ENCODE measurements around the gene COL11A2.
"Not testable (repeated sequence)": the region's sequence is repeated elsewhere in the genome, so short reads cannot be mapped to it uniquely, and the experiment has no call there.

Gene COL11A2

GRCh38 chr6:33163540-33163939, 28.7 kb downstream of the COL11A2 start:
- Histone ChIP-seq H3K27ac (no peak overlapping the region), H3K36me3 (ENCODE audit: insufficient read depth, low read length) (no peaks in the 10 kb centered on the region), H3K4me3 (no peak overlapping the region), H3K9me3 (ENCODE audit: low read depth, low read length) (no peaks in the 10 kb centered on the region), H3K9ac (ENCODE audit: insufficient read length) (no peak overlapping the region)
- no peak for TF ChIP-seq EZH2 (IDR thresholded peaks at IDR 0.05)
- TF ChIP-seq FOXP2 (optimal IDR thresholded peaks at IDR 0.05; ENCODE audit: control extremely low read depth, extremely low read length, insufficient read depth): no peak
- no peak for DNase-seq (ENCODE audit: low read depth, low spot score)

- Histone ChIP-seq H3K9ac (ENCODE audit: insufficient read length) (peak overlapping the region; percentile 83), H3K4me3 (peak overlapping the region; percentile 74), H3K36me3 (ENCODE audit: insufficient read depth, low read length) (no peaks in the 10 kb centered on the region), H3K9me3 (ENCODE audit: low read depth, low read length) (no peaks in the 10 kb centered on the region), H3K27ac (no peak overlapping the region)
- TF ChIP-seq FOXP2 (optimal IDR thresholded peaks at IDR 0.05; ENCODE audit: control extremely low read depth, extremely low read length, insufficient read depth) (no peak), EZH2 (IDR thresholded peaks at IDR 0.05) (no peak), POLR2AphosphoS5 (IDR thresholded peaks at IDR 0.05; ENCODE audit: borderline replicate concordance, low read depth, low read length) (peak; percentile 61)
- DNase-seq (ENCODE audit: low read depth, low spot score): no peak
These were observed 30.6 kb downstream of the COL11A2 start for GRCh38 chr6:33161354-33162331.

DNA sequence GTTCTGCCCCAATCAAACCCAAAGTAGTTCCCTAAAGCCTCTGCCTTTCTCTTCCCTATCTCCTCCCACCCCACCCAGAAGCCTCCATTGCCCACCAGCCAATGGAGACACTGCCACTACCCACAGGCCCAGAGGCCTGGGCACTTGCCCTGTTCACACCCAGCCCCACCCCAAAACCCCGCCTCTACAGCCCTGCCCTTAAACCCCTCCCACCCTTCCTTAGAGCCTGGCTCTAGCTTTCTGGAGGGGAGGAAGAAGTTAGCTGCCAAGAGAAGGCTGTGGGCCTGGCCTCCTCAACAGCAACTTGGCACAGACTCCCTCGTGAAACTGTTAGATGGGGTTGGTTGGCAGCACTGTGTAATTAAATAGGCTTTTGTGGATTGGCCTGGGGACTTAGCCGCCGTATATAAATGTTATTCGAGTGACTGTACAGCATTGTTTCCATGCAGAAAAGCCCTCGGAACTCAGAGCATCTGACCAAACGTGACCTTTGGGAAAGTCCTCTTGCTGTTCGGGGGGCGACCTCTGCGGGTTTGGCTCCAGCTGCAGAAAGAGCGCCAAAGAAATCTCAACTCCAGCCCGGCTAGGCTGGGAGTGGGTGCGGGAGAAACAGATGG, 31.4 kb downstream of the COL11A2 start:
- TF ChIP-seq POLR2AphosphoS5 (IDR thresholded peaks at IDR 0.05; ENCODE audit: borderline replicate concordance, low read depth, low read length): no peak
- no peak for TF ChIP-seq FOXP2 (optimal IDR thresholded peaks at IDR 0.05; ENCODE audit: control extremely low read depth, extremely low read length, insufficient read depth)
- no peak for TF ChIP-seq EZH2 (IDR thresholded peaks at IDR 0.05)
- Histone ChIP-seq H3K36me3 (ENCODE audit: insufficient read depth, low read length) (no peaks in the 10 kb centered on the region), H3K9ac (ENCODE audit: insufficient read length) (peak overlapping the region; percentile 15), H3K9me3 (ENCODE audit: low read depth, low read length) (no peaks in the 10 kb centered on the region), H3K27ac (no peak overlapping the region), H3K4me3 (peak overlapping the region; percentile 74)
- DNase-seq (ENCODE audit: low read depth, low spot score): no peak

DNA sequence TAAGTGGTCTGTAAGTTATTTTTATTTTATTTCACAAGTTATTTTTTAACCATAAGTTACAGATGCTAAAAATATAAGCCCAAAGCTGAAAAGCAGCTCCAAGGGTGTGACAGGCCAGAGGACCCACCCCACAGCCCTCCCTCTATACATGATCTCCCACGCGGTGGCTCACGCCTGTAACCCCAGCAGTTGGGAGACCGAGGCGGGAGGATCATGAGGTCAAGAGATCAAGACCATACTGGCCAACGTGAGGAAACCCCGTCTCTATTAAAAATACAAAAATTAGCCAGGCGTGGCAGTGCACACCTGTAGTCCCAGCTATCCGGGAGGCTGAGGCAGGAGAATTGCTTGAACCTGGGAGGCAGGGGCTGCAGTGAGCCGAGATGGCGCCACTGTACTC, 32.2 kb downstream of the COL11A2 start:
- Histone ChIP-seq H3K36me3 (ENCODE audit: insufficient read depth, low read length) (no peaks in the 10 kb centered on the region), H3K9ac (ENCODE audit: insufficient read length) (no peak overlapping the region), H3K9me3 (ENCODE audit: low read depth, low read length) (no peaks in the 10 kb centered on the region), H3K4me3 (no peak overlapping the region), H3K27ac (no peak overlapping the region)
- TF ChIP-seq POLR2AphosphoS5 (IDR thresholded peaks at IDR 0.05; ENCODE audit: borderline replicate concordance, low read depth, low read length): no peak
- no peak for TF ChIP-seq FOXP2 (optimal IDR thresholded peaks at IDR 0.05; ENCODE audit: control extremely low read depth, extremely low read length, insufficient read depth)
- no peak for TF ChIP-seq EZH2 (IDR thresholded peaks at IDR 0.05)
- no peak for DNase-seq (ENCODE audit: low read depth, low spot score)

GRCh38 chr6:33156964-33157363, 35.3 kb downstream of the COL11A2 start:
- no peaks in the 10 kb centered on the region for H3K36me3 ChIP-seq (ENCODE audit: insufficient read depth, low read length)
- no peak overlapping the region for H3K27ac ChIP-seq
- TF ChIP-seq EZH2 (IDR thresholded peaks at IDR 0.05) (no peak), FOXP2 (optimal IDR thresholded peaks at IDR 0.05; ENCODE audit: control extremely low read depth, extremely low read length, insufficient read depth) (no peak)
- no peak overlapping the region for H3K9ac ChIP-seq (ENCODE audit: insufficient read length)
- H3K9me3 ChIP-seq (ENCODE audit: low read depth, low read length): no peaks in the 10 kb centered on the region
- no peak for DNase-seq (ENCODE audit: low read depth, low spot score)
- H3K4me3 ChIP-seq: no peak overlapping the region

- Histone ChIP-seq H3K9me3 (ENCODE audit: low read depth, low read length) (no peaks in the 10 kb centered on the region), H3K9ac (ENCODE audit: insufficient read length) (no peak overlapping the region), H3K4me3 (no peak overlapping the region), H3K36me3 (ENCODE audit: insufficient read depth, low read length) (no peaks in the 10 kb centered on the region), H3K27ac (no peak overlapping the region)
- TF ChIP-seq FOXP2 (optimal IDR thresholded peaks at IDR 0.05; ENCODE audit: control extremely low read depth, extremely low read length, insufficient read depth) (no peak), POLR2AphosphoS5 (IDR thresholded peaks at IDR 0.05; ENCODE audit: borderline replicate concordance, low read depth, low read length) (no peak), EZH2 (IDR thresholded peaks at IDR 0.05) (no peak)
- no peak for DNase-seq (ENCODE audit: low read depth, low spot score)
These were observed 35.7 kb downstream of the COL11A2 start for GRCh38 chr6:33156561-33156960.

DNA sequence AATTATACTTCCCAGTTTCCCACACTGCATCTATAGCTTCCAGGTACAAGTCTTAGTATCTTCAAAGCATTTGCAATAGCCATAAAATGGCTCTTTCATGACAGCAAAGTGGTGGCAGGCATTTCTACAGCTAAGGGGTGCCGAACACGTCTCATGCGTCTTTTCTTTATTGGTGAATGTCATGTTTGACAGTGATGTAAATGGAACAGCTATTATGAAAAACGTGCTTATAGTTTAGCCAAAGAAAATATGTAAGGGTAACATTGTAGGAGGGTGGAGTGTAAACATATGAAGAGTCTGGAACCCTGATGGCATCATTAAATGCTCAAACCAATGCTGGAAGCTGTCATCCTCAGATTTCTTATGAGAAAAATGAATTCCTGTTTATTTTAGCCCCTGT, 37.9 kb downstream of the COL11A2 start:
- TF ChIP-seq FOXP2 (optimal IDR thresholded peaks at IDR 0.05; ENCODE audit: control extremely low read depth, extremely low read length, insufficient read depth) (no peak), EZH2 (IDR thresholded peaks at IDR 0.05) (no peak), POLR2AphosphoS5 (IDR thresholded peaks at IDR 0.05; ENCODE audit: borderline replicate concordance, low read depth, low read length) (no peak)
- Histone ChIP-seq H3K36me3 (ENCODE audit: insufficient read depth, low read length) (no peaks in the 10 kb centered on the region), H3K9ac (ENCODE audit: insufficient read length) (no peak overlapping the region), H3K27ac (no peak overlapping the region), H3K4me3 (no peak overlapping the region), H3K9me3 (ENCODE audit: low read depth, low read length) (no peaks in the 10 kb centered on the region)
- no peak for DNase-seq (ENCODE audit: low read depth, low spot score)

DNA sequence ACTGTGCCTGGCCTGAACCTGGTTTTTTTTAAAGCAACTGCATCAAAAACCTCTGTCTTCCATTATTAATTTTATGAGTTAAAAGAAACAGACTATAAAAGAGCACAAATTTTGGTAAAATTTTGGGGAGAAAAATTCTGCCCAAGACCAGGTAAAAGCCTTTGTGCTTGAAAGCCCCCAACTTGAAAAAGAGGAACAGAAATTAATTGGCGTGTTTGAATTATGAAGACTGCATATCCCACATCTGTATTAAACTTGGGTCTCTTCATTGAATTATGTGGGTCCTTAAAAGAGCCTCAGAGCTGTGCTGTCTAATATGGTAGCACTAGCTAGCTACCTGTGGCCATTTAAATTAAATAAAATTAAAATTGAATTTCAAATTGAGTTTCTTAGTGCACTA, 41.2 kb downstream of the COL11A2 start:
- H3K4me3 ChIP-seq: no peak overlapping the region
- DNase-seq (ENCODE audit: low read depth, low spot score): no peak
- no peak overlapping the region for H3K9ac ChIP-seq (ENCODE audit: insufficient read length)
- no peaks in the 10 kb centered on the region for H3K36me3 ChIP-seq (ENCODE audit: insufficient read depth, low read length)
- TF ChIP-seq EZH2 (IDR thresholded peaks at IDR 0.05) (no peak), FOXP2 (optimal IDR thresholded peaks at IDR 0.05; ENCODE audit: control extremely low read depth, extremely low read length, insufficient read depth) (no peak), POLR2AphosphoS5 (IDR thresholded peaks at IDR 0.05; ENCODE audit: borderline replicate concordance, low read depth, low read length) (no peak)
- H3K27ac ChIP-seq: no peak overlapping the region
- H3K9me3 ChIP-seq (ENCODE audit: low read depth, low read length): no peaks in the 10 kb centered on the region

GRCh38 chr6:33150560-33150959, 41.7 kb downstream of the COL11A2 start:
- H3K36me3 ChIP-seq (ENCODE audit: insufficient read depth, low read length); DNase-seq (ENCODE audit: low read depth, low spot score); H3K27ac ChIP-seq; H3K9me3 ChIP-seq (ENCODE audit: low read depth, low read length); H3K4me3 ChIP-seq; H3K9ac ChIP-seq (ENCODE audit: insufficient read length): not testable (repeated sequence)

Data from SK-N-MC (cell line).